Mucosa of stomach (tissue), 1 donor: Measurements from ENCODE around the gene ETS2.

Experiments
- H3K27me3 ChIP-seq: one replicate; pipeline ENCODE4 v1.7.0; 2013; ENCODE audit warnings: mild to moderate bottlenecking, low read length; ENCODE audit not compliant: control insufficient read depth, insufficient read depth
- H3K36me3 ChIP-seq: one replicate; pipeline ENCODE4 v1.7.0; 2013; ENCODE audit warnings: low read length; ENCODE audit not compliant: control insufficient read depth, insufficient read depth
- H3K4me1 ChIP-seq: one replicate; pipeline ENCODE4 v1.7.0; 2013; ENCODE audit warnings: mild to moderate bottlenecking, low read length; ENCODE audit not compliant: control insufficient read depth, insufficient read depth
- H3K4me3 ChIP-seq: one replicate; pipeline ENCODE4 v1.7.0; 2013; ENCODE audit warnings: low read length
- H3K9ac ChIP-seq: one replicate; pipeline ENCODE4 v1.7.0; 2013; ENCODE audit warnings: mild to moderate bottlenecking, low read length, moderate library complexity
- H3K9me3 ChIP-seq: one replicate; pipeline ENCODE4 v1.7.0; 2013; ENCODE audit warnings: mild to moderate bottlenecking, low read length, moderate library complexity; ENCODE audit not compliant: control insufficient read depth
- donor health status: Pancreatic carcinoma.

ETS2 gene

GRCh38 chr21:38805328-38806152 lies at the start of gene ETS2:
Gene ETS2 (plus strand): TSS chr21:38805929. CDS start chr21:38810035, 4,106 bp downstream.
- no peaks in the 10 kb centered on the region for H3K27me3 ChIP-seq

GRCh38 chr21:38756746-38757145 lies 49.0 kb upstream of the ETS2 start:
- H3K9ac ChIP-seq, result no peak overlapping the region
- no peaks in the 10 kb centered on the region for H3K27me3 ChIP-seq
- H3K9me3 ChIP-seq, result no peaks in the 10 kb centered on the region
- no peak overlapping the region for H3K4me3 ChIP-seq
- no peaks in the 10 kb centered on the region for H3K36me3 ChIP-seq
- H3K4me1 ChIP-seq, result peaks cover 12% of the 10 kb centered on the region

More at GRCh38 chr21:38805328-38806152, at the start of gene ETS2:
- Histone ChIP-seq H3K36me3 (no peaks in the 10 kb centered on the region), H3K9me3 (no peaks in the 10 kb centered on the region), H3K4me3 (peak within 1 kb of the TSS; percentile 60), H3K4me1 (peaks cover 48% of the 10 kb centered on the region), H3K9ac (peak within 1 kb of the TSS; percentile 91)

- Histone ChIP-seq H3K4me1 (peaks cover 12% of the 10 kb centered on the region), H3K9me3 (no peaks in the 10 kb centered on the region), H3K27me3 (no peaks in the 10 kb centered on the region), H3K9ac (no peak overlapping the region), H3K4me3 (no peak overlapping the region), H3K36me3 (no peaks in the 10 kb centered on the region)
Observed at GRCh38 chr21:38758501-38759214, 47.1 kb upstream of the ETS2 start.

- H3K4me3 ChIP-seq, result no peak overlapping the region
- H3K4me1 ChIP-seq, result peaks cover 12% of the 10 kb centered on the region
- H3K9me3 ChIP-seq, result no peaks in the 10 kb centered on the region
- no peaks in the 10 kb centered on the region for H3K27me3 ChIP-seq
- no peak overlapping the region for H3K9ac ChIP-seq
- H3K36me3 ChIP-seq, result no peaks in the 10 kb centered on the region
Observed at GRCh38 chr21:38759413-38759812, 46.3 kb upstream of the ETS2 start.

- no peaks in the 10 kb centered on the region for H3K9me3 ChIP-seq
- no peak overlapping the region for H3K9ac ChIP-seq
- no peak overlapping the region for H3K4me3 ChIP-seq
- peaks cover 12% of the 10 kb centered on the region for H3K4me1 ChIP-seq
- H3K27me3 ChIP-seq, result no peaks in the 10 kb centered on the region
- no peaks in the 10 kb centered on the region for H3K36me3 ChIP-seq
Observed at GRCh38 chr21:38760017-38760761, 45.5 kb upstream of the ETS2 start.

GRCh38 chr21:38760762-38761155 lies 45.0 kb upstream of the ETS2 start:
- Histone ChIP-seq H3K9ac (no peak overlapping the region), H3K9me3 (no peaks in the 10 kb centered on the region), H3K36me3 (no peaks in the 10 kb centered on the region), H3K4me1 (peaks cover 9% of the 10 kb centered on the region), H3K4me3 (no peak overlapping the region), H3K27me3 (no peaks in the 10 kb centered on the region)

GRCh38 chr21:38761531-38761930 lies 44.2 kb upstream of the ETS2 start:
- Histone ChIP-seq H3K4me1 (peaks cover 10% of the 10 kb centered on the region), H3K9ac (no peak overlapping the region), H3K27me3 (no peaks in the 10 kb centered on the region), H3K9me3 (no peaks in the 10 kb centered on the region), H3K4me3 (no peak overlapping the region), H3K36me3 (no peaks in the 10 kb centered on the region)

GRCh38 chr21:38765056-38765455 lies 40.7 kb upstream of the ETS2 start:
- Histone ChIP-seq H3K27me3 (no peaks in the 10 kb centered on the region), H3K9ac (no peak overlapping the region), H3K36me3 (no peaks in the 10 kb centered on the region), H3K9me3 (no peaks in the 10 kb centered on the region), H3K4me1 (peaks cover 18% of the 10 kb centered on the region), H3K4me3 (no peak overlapping the region)

- Histone ChIP-seq H3K4me1 (peaks cover 18% of the 10 kb centered on the region), H3K9me3 (no peaks in the 10 kb centered on the region), H3K4me3 (peak overlapping the region; percentile 28), H3K27me3 (no peaks in the 10 kb centered on the region), H3K9ac (peak overlapping the region; percentile 63), H3K36me3 (no peaks in the 10 kb centered on the region)
Observed at GRCh38 chr21:38766987-38767722, 38.6 kb upstream of the ETS2 start.

GRCh38 chr21:38768471-38769063 lies 37.2 kb upstream of the ETS2 start:
- H3K9me3 ChIP-seq, result no peaks in the 10 kb centered on the region
- no peak overlapping the region for H3K9ac ChIP-seq
- H3K4me1 ChIP-seq, result peaks cover 18% of the 10 kb centered on the region
- no peak overlapping the region for H3K4me3 ChIP-seq
- H3K36me3 ChIP-seq, result no peaks in the 10 kb centered on the region
- H3K27me3 ChIP-seq, result no peaks in the 10 kb centered on the region

GRCh38 chr21:38769191-38769780 lies 36.4 kb upstream of the ETS2 start:
- Histone ChIP-seq H3K4me1 (peaks cover 18% of the 10 kb centered on the region), H3K27me3 (no peaks in the 10 kb centered on the region), H3K4me3 (no peak overlapping the region), H3K9ac (no peak overlapping the region), H3K9me3 (no peaks in the 10 kb centered on the region), H3K36me3 (no peaks in the 10 kb centered on the region)
